Fibroblast of pulmonary artery (primary cell): Measurements from ENCODE around the gene ACVR1.

Source experiments
- DNase-seq: peaks from one replicate; pipeline ENCODE4 v3.0.0-alpha.2; 2010; ENCODE audit warnings: low read depth
- H3K4me3 ChIP-seq: replicated peaks from 2 replicates; pipeline ENCODE4 v1.5.1; 2011; ENCODE audit warnings: low read depth, mild to moderate bottlenecking, control low read depth, low read length, moderate library complexity
- TF ChIP-seq, protein P1 (sequence below): IDR thresholded peaks from 2 replicates; pipeline ENCODE4 v1.5.1; 2011; ENCODE audit warnings: mild to moderate bottlenecking, control low read depth, low read length, inconsistent platforms; ENCODE audit errors: missing control alignments

The ACVR1 gene

GRCh38 chr2:157848213-157848612 lies 27.9 kb downstream of the ACVR1 start:
- TF ChIP-seq, protein P1, sequence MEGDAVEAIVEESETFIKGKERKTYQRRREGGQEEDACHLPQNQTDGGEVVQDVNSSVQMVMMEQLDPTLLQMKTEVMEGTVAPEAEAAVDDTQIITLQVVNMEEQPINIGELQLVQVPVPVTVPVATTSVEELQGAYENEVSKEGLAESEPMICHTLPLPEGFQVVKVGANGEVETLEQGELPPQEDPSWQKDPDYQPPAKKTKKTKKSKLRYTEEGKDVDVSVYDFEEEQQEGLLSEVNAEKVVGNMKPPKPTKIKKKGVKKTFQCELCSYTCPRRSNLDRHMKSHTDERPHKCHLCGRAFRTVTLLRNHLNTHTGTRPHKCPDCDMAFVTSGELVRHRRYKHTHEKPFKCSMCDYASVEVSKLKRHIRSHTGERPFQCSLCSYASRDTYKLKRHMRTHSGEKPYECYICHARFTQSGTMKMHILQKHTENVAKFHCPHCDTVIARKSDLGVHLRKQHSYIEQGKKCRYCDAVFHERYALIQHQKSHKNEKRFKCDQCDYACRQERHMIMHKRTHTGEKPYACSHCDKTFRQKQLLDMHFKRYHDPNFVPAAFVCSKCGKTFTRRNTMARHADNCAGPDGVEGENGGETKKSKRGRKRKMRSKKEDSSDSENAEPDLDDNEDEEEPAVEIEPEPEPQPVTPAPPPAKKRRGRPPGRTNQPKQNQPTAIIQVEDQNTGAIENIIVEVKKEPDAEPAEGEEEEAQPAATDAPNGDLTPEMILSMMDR, result no peak
- no peak overlapping the region for H3K4me3 ChIP-seq
- no peak for DNase-seq

GRCh38 chr2:157845081-157845480 lies 31.0 kb downstream of the ACVR1 start:
- no peak for DNase-seq
- TF ChIP-seq, protein P1, result no peak

DNA sequence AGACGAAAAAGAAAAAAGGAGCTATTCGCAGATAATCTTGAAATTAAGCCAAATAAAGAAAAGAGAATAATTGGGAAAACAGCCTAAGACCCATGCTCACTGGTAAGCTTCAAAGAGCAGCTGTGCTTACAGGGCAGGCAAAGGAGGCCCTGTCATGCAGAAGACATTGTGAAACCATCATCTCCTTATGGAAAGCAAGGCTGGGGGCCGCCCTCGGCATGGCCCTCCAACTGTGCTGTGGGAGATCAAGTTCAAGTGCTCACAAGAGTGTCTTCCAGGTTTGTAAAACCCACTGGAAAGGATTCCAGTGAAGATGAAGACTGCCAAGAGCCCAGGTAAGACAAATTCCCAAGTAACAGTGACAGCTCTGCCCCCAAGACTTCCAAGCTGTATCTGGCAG lies 32.2 kb downstream of the ACVR1 start:
- TF ChIP-seq, protein P1, result no peak
- no peak overlapping the region for H3K4me3 ChIP-seq
- no peak for DNase-seq

More at GRCh38 chr2:157845081-157845480, 31.0 kb downstream of the ACVR1 start:
- no peak overlapping the region for H3K4me3 ChIP-seq

DNA sequence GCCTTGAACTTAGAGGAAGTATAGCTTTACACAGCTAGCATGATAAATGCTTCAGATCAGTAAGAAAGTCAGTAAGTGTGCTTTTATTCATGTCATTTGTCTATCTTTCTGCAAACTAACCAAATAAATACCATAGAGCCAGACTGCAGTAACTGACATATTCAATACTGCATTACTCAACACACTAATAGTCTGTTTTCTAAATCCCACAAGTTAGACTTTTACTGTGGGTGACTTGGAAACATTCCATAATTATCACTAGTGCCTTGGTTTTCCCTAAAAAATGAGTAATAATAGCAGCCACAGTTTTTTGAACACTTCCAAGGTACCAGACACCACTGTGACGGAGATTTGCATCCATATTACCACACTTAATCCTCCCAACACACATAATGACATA lies 33.0 kb downstream of the ACVR1 start:
- DNase-seq, result no peak
- H3K4me3 ChIP-seq, result no peak overlapping the region
- TF ChIP-seq, protein P1, result no peak

DNA sequence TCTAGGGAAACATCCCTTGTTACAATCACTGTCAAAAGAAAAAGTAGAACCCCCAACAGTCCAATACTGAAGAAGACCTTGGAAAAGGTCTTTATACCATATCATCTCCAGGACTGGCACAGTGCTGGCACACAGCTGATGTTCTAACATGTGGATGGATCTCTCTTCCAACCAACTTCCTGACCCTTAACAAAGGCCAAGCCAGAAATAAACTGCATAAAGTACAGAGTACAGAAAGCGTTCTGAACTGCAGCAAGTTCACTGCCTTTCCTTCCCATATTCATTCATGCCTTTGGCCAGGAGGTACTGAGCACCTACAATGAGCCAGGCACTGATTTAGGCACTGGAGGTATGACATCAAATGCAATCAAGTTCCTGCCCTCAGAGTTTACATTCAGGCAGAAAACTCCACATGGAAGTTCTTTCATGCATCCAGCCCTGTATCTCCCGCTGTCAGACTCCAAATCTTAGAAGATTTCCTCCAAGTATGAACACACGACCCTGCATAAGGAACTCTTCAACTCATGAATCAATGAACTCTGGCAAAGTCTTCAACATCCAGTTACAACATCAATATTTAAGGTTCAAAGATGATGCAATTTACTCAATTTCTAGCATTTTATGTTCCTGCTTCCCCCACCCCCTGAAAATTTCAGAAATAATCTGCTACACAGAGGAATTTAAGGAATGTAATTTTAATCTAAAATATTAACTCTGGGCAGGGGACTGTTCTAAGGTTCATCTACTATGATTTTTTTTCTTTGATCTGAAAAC lies 33.8 kb downstream of the ACVR1 start:
- DNase-seq, result no peak
- TF ChIP-seq, protein P1, result no peak

GRCh38 chr2:157841485-157841884 lies 34.6 kb downstream of the ACVR1 start:
- no peak overlapping the region for H3K4me3 ChIP-seq
- TF ChIP-seq, protein P1, result no peak
- DNase-seq, result no peak

More for the DNA sequence above, 33.8 kb downstream of the ACVR1 start:
- no peak overlapping the region for H3K4me3 ChIP-seq
